H9 (cell line): ENCODE data around the gene HAUS7. TPM values are rescaled to one million over a fixed set of nuclear protein-coding genes. Genes with fewer than 3 reads are reported as not detected.

Experiments
- DNase-seq: peaks from one replicate; pipeline ENCODE4 v3.0.0-alpha.2; 2017
- H2AFZ ChIP-seq: one replicate; pipeline ENCODE4 v1.6.1; 2013; ENCODE audit warnings: mild to moderate bottlenecking, low read length, control low read depth, moderate library complexity
- H2AK5ac ChIP-seq: 2 replicates; pipeline ENCODE4 v1.6.1; 2013; ENCODE audit warnings: low read length, control low read depth, mixed read lengths; ENCODE audit not compliant: insufficient read length
- H2BK120ac ChIP-seq: one replicate; pipeline ENCODE4 v1.6.1; 2013; ENCODE audit warnings: low read depth, mild to moderate bottlenecking, low read length, control low read depth, inconsistent platforms; ENCODE audit not compliant: poor library complexity, severe bottlenecking
- H2BK12ac ChIP-seq: 2 replicates; pipeline ENCODE4 v1.6.1; 2013; ENCODE audit warnings: low read length, control low read depth, mixed read lengths, low read depth; ENCODE audit not compliant: insufficient read length
- H2BK15ac ChIP-seq: 2 replicates; pipeline ENCODE4 v1.6.1; 2013; ENCODE audit warnings: low read depth, low read length, control low read depth
- H2BK20ac ChIP-seq: one replicate; pipeline ENCODE4 v1.6.1; 2013; ENCODE audit warnings: low read depth, mild to moderate bottlenecking, low read length, control low read depth, inconsistent platforms; ENCODE audit not compliant: poor library complexity, severe bottlenecking
- H2BK5ac ChIP-seq: 2 replicates; pipeline ENCODE4 v1.6.1; 2013; ENCODE audit warnings: low read length, control low read depth, mixed read lengths; ENCODE audit not compliant: insufficient read length
- H3K14ac ChIP-seq: 2 replicates; pipeline ENCODE4 v1.6.1; 2013; ENCODE audit warnings: low read length, control low read depth; ENCODE audit not compliant: insufficient read depth
- H3K18ac ChIP-seq: 2 replicates; pipeline ENCODE4 v1.6.1; 2013; ENCODE audit warnings: low read depth, mild to moderate bottlenecking, mixed read lengths, low read length, control low read depth; ENCODE audit not compliant: insufficient read length
- H3K23ac ChIP-seq: 2 replicates; pipeline ENCODE4 v1.6.1; 2013; ENCODE audit warnings: low read length, control low read depth, mixed read lengths, low read depth; ENCODE audit not compliant: insufficient read length
- H3K23me2 ChIP-seq: 2 replicates; pipeline ENCODE4 v1.6.1; 2013; ENCODE audit warnings: low read depth, mild to moderate bottlenecking, mixed read lengths, low read length, control low read depth; ENCODE audit not compliant: insufficient read length, poor library complexity, severe bottlenecking
- H3K27ac ChIP-seq: 2 replicates; pipeline ENCODE4 v1.5.1; 2013; ENCODE audit warnings: low read length, control low read depth, mixed read lengths, low read depth; ENCODE audit not compliant: insufficient read length
- H3K27me3 ChIP-seq: 2 replicates; pipeline ENCODE4 v1.6.1; 2013; ENCODE audit warnings: low read length, control low read depth, inconsistent platforms; ENCODE audit not compliant: insufficient read depth
- H3K4ac ChIP-seq: 2 replicates; pipeline ENCODE4 v1.6.1; 2013; ENCODE audit warnings: low read depth, mild to moderate bottlenecking, control low read depth, inconsistent platforms, low read length, moderate library complexity
- H3K4me1 ChIP-seq: 2 replicates; pipeline ENCODE4 v1.6.1; 2013; ENCODE audit warnings: low read length, control low read depth, inconsistent platforms; ENCODE audit not compliant: insufficient read depth
- H3K4me2 ChIP-seq: 2 replicates; pipeline ENCODE4 v1.6.1; 2013; ENCODE audit warnings: low read length, control low read depth, mixed read lengths; ENCODE audit not compliant: insufficient read length, insufficient read depth
- H3K56ac ChIP-seq: 2 replicates; pipeline ENCODE4 v1.6.1; 2013; ENCODE audit warnings: low read depth, mild to moderate bottlenecking, mixed read lengths, low read length, control low read depth; ENCODE audit not compliant: insufficient read length
- H3K79me1 ChIP-seq: 2 replicates; pipeline ENCODE4 v1.6.1; 2013; ENCODE audit warnings: low read depth, mild to moderate bottlenecking, moderate library complexity, low read length, control low read depth, inconsistent platforms; ENCODE audit not compliant: insufficient read depth, poor library complexity, severe bottlenecking
- H3K79me2 ChIP-seq: 2 replicates; pipeline ENCODE4 v1.6.1; 2013; ENCODE audit warnings: low read length, control low read depth, inconsistent platforms; ENCODE audit not compliant: insufficient read depth
- H3K9ac ChIP-seq: 2 replicates; pipeline ENCODE4 v1.6.1; 2013; ENCODE audit warnings: low read length, control low read depth, mixed read lengths; ENCODE audit not compliant: insufficient read length; ENCODE audit errors: extremely low read depth
- H3K9me3 ChIP-seq: one replicate; pipeline ENCODE4 v1.6.1; 2013; ENCODE audit warnings: low read depth, low read length, inconsistent platforms; ENCODE audit not compliant: control insufficient read depth
- H3T11ph ChIP-seq: one replicate; pipeline ENCODE4 v1.6.1; 2013; ENCODE audit warnings: mild to moderate bottlenecking, low read length, control low read depth, inconsistent platforms
- H4K20me1 ChIP-seq: one replicate; pipeline ENCODE4 v1.6.1; 2013; ENCODE audit not compliant: control insufficient read depth, insufficient read length, insufficient read depth
- H4K5ac ChIP-seq: 2 replicates; pipeline ENCODE4 v1.6.1; 2013; ENCODE audit warnings: low read depth, mild to moderate bottlenecking, mixed read lengths, low read length, control low read depth; ENCODE audit not compliant: insufficient read length
- H4K8ac ChIP-seq: replicated peaks from 2 replicates; pipeline ENCODE4 v1.6.1; 2013; ENCODE audit warnings: low read length, control low read depth, mixed read lengths, low read depth; ENCODE audit not compliant: insufficient read length
- H4K91ac ChIP-seq: 2 replicates; pipeline ENCODE4 v1.6.1; 2013; ENCODE audit warnings: low read depth, mild to moderate bottlenecking, moderate library complexity, mixed read lengths, low read length, control low read depth; ENCODE audit not compliant: insufficient read length
- H3K27ac Mint-ChIP-seq, 3 experiments: 2 replicates in 2 of 3; 3 replicates in 1 of 3; pipeline ENCODE4 v1.8.0; 2020 to 2021; ENCODE audit warnings: mixed read lengths in 3 of 3, mild to moderate bottlenecking in 1 of 3, moderate library complexity in 1 of 3
- H3K27me3 Mint-ChIP-seq: 2 replicates; pipeline ENCODE4 v1.8.0; 2021; ENCODE audit warnings: low read depth, mild to moderate bottlenecking, moderate library complexity, mixed read lengths
- H3K36me3 Mint-ChIP-seq, 3 experiments: 2 replicates in 2 of 3; 3 replicates in 1 of 3; pipeline ENCODE4 v1.8.0; 2020 to 2021; ENCODE audit warnings: low read depth in 3 of 3, mixed read lengths in 3 of 3; ENCODE audit not compliant: insufficient read depth in 1 of 3
- H3K4me1 Mint-ChIP-seq, 2 experiments: 2 replicates each; pipeline ENCODE4 v1.8.0; 2020; ENCODE audit warnings: mixed read lengths in 2 of 2
- H3K4me3 Mint-ChIP-seq, 2 experiments: 2 replicates in 1 of 2; 3 replicates in 1 of 2; pipeline ENCODE4 v1.8.0; 2020 to 2021; ENCODE audit warnings: mild to moderate bottlenecking in 2 of 2, mixed read lengths in 2 of 2, moderate library complexity in 1 of 2
- H3K9me3 Mint-ChIP-seq, 2 experiments: 2 replicates in 1 of 2; 3 replicates in 1 of 2; pipeline ENCODE4 v1.8.0; 2020; ENCODE audit warnings: mild to moderate bottlenecking in 2 of 2, mixed read lengths in 2 of 2, moderate library complexity in 1 of 2
- WGBS: extraction: QIAGEN DNeasy Blood & Tissue Kit; methylation state at CpG from one replicate; pipeline ENCODE4 v1.1.7; 2013; ENCODE audit warnings: missing lambda C conversion rate, low lambda C conversion rate, mixed read lengths; ENCODE audit not compliant: insufficient read length; ENCODE audit errors: extremely low coverage; 5-methylcytosine and 5-hydroxymethylcytosine counted together
- total RNA-seq: library from RNA; stranded (reverse); gene quantifications from 2 replicates; pipeline ENCODE4 v1.2.1, GENCODE V29; 2021
- TF ChIP-seq, protein P1 (sequence below): fragments of 200-600 bp; sonication (generic); conservative IDR thresholded peaks from 3 replicates; pipeline ENCODE4 v1.8.0; 2021; ENCODE audit warnings: antibody characterized with exemption, mild to moderate bottlenecking

Gene HAUS7
- total RNA-seq, 1 experiment from 2014 or later: 45.3 TPM

DNA sequence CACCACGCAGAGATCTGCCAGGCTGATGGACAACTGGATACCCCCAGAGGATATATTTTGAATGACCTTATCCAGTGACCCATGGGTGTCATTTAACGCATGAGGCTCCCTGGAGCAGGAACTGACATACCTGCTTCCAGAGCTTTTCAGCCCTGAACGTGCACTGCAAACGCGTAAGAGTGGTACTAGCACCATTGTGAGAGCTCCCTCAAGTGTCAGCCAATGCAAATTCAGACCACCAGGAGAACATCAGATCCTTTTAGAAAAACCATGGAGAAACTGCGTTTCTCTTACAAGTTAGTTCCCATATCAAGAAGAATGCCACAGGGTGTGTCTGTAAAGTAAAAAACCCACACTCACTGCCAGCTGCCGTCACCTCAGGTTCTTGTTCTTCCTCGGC, 31.8 kb downstream of the HAUS7 start:
- no peak overlapping the region for H3K56ac ChIP-seq
- Mint-ChIP-seq H3K4me1 (no peaks in the 10 kb centered on the region), H3K36me3 (0 out of 7 replicates have a peak, but pooled peaks cover 0 to 2% (median 0%) of the 10 kb centered on the region in 3 experiments), H3K27ac (no peak overlapping the region), H3K9me3 (peaks cover 68 to 83% of the 10 kb centered on the region in 2 experiments), H3K4me3 (no peak overlapping the region), H3K27me3 (peaks cover 9% of the 10 kb centered on the region; the same call in 1 of the 2 replicates)
- no peak overlapping the region for H3K4ac ChIP-seq
- H2AK5ac ChIP-seq: no peak overlapping the region
- TF ChIP-seq, protein P1, sequence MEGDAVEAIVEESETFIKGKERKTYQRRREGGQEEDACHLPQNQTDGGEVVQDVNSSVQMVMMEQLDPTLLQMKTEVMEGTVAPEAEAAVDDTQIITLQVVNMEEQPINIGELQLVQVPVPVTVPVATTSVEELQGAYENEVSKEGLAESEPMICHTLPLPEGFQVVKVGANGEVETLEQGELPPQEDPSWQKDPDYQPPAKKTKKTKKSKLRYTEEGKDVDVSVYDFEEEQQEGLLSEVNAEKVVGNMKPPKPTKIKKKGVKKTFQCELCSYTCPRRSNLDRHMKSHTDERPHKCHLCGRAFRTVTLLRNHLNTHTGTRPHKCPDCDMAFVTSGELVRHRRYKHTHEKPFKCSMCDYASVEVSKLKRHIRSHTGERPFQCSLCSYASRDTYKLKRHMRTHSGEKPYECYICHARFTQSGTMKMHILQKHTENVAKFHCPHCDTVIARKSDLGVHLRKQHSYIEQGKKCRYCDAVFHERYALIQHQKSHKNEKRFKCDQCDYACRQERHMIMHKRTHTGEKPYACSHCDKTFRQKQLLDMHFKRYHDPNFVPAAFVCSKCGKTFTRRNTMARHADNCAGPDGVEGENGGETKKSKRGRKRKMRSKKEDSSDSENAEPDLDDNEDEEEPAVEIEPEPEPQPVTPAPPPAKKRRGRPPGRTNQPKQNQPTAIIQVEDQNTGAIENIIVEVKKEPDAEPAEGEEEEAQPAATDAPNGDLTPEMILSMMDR: peak; percentile 47
- H3K23ac ChIP-seq: no peak overlapping the region
- H4K5ac ChIP-seq: no peak overlapping the region
- H3K9ac ChIP-seq: no peak overlapping the region
- no peak overlapping the region for H3K18ac ChIP-seq
- H3K79me2 ChIP-seq: no peaks in the 10 kb centered on the region
- no peak overlapping the region for H3K27ac ChIP-seq
- H3K79me1 ChIP-seq: no peaks in the 10 kb centered on the region
- H2BK12ac ChIP-seq: no peak overlapping the region
- no peak overlapping the region for H3T11ph ChIP-seq
- no peak for DNase-seq
- H3K4me2 ChIP-seq: no peak overlapping the region
- no peak overlapping the region for H2BK15ac ChIP-seq
- H4K91ac ChIP-seq: no peak overlapping the region
- H4K8ac ChIP-seq: no peak overlapping the region
- no peak overlapping the region for H2AFZ ChIP-seq
- no peaks in the 10 kb centered on the region for H3K4me1 ChIP-seq
- H2BK120ac ChIP-seq: no peak overlapping the region
- WGBS: no CpG with 5 or more reads among the region's 8 CpGs
- no peaks in the 10 kb centered on the region for H3K23me2 ChIP-seq
- H2BK20ac ChIP-seq: no peak overlapping the region
- H4K20me1 ChIP-seq: no peaks in the 10 kb centered on the region
- H2BK5ac ChIP-seq: no peak overlapping the region
- H3K27me3 ChIP-seq: peaks cover 2% of the 10 kb centered on the region; the same call in 1 of the 2 replicates
- no peak overlapping the region for H3K14ac ChIP-seq
- H3K9me3 ChIP-seq: peaks cover 36% of the 10 kb centered on the region
